ENCODE data around the gene NUTF2. TPM values are rescaled to one million over a fixed set of nuclear protein-coding genes. Genes with fewer than 3 reads are reported as not detected.
A peak's percentile ranks its signal among the peaks of the same experiment; 100 is the strongest.

Gene NUTF2
- total and polyA plus RNA-seq, 10 of the 15 experiments (the other 5 are each of a cell fraction or from before 2014, with no cell fraction given): 116 to 342 (median 202) TPM

- peak; percentile 35; the same call in 1 of the 2 replicates for TF ChIP-seq NBN (IDR thresholded peaks at IDR 0.05)
- TF ChIP-seq MXI1 (IDR thresholded peaks at IDR 0.05; ENCODE audit: low read depth, low read length): peak; percentile 93
- TF ChIP-seq BHLHE40 (IDR thresholded peaks at IDR 0.05; ENCODE audit: borderline replicate concordance in 1 of 2, low read depth in 2 of 2, low read length in 1 of 2): peak; percentile 26 to 85; a peak in 2 of 4 replicates
- TF ChIP-seq JUND (IDR thresholded peaks at IDR 0.05; ENCODE audit: low read depth, low read length): no peak
- TF ChIP-seq SMARCA5 (IDR thresholded peaks at IDR 0.05): peak; percentile 72; the same call in 1 of the 2 replicates
- no peak for TF ChIP-seq BCL3 (IDR thresholded peaks at IDR 0.05; ENCODE audit: borderline replicate concordance, insufficient read depth, low read depth, low read length, poor library complexity, severe bottlenecking)
- no peak for TF ChIP-seq BMI1 (IDR thresholded peaks at IDR 0.05; ENCODE audit: borderline replicate concordance)
- TF ChIP-seq SIX5 (IDR thresholded peaks at IDR 0.05; ENCODE audit: low read depth, low read length, severe bottlenecking): peak; percentile 97
- TF ChIP-seq KLF5 (IDR thresholded peaks at IDR 0.05; ENCODE audit: partially characterized antibody): no peak
- TF ChIP-seq ZBTB33 (IDR thresholded peaks at IDR 0.05): peak; percentile 13; the same call in 1 of the 2 replicates
- no peak for TF ChIP-seq CHD1 (IDR thresholded peaks at IDR 0.05; ENCODE audit: low read depth, low read length)
- TF ChIP-seq PBX3 (IDR thresholded peaks at IDR 0.05; ENCODE audit: insufficient replicate concordance, low read depth, low read length): no peak
- TF ChIP-seq E2F8 (IDR thresholded peaks at IDR 0.05; ENCODE audit: low read depth, partially characterized antibody): no peak
- TF ChIP-seq FOS (IDR thresholded peaks at IDR 0.05; ENCODE audit: borderline replicate concordance, extremely low read depth, insufficient read length): no peak
- peak; percentile 99 for TF ChIP-seq TAF1 (IDR thresholded peaks at IDR 0.05; ENCODE audit: borderline replicate concordance, low read depth, low read length)
- TF ChIP-seq GATAD2B (conservative IDR thresholded peaks at IDR 0.05; ENCODE audit: low read depth): peak; percentile 81
- TF ChIP-seq ZBTB4 (CRISPR knock-in tag; IDR thresholded peaks at IDR 0.05): no peak
Observed at GRCh38 chr16:67833415-67834241, 13.1 kb upstream of the NUTF2 start (continued).

Data from GM12878 (cell line).